GM12891 (cell line): ENCODE data around the gene ADAMTS4.

Source experiments
- POLR2A ChIP-seq: IDR thresholded peaks from 2 replicates; pipeline ENCODE4 v1.6.1; 2011; ENCODE audit warnings: low read depth, low read length, control low read depth
- POLR2AphosphoS5 ChIP-seq: IDR thresholded peaks from 2 replicates; pipeline ENCODE4 v1.6.1; 2011; ENCODE audit warnings: low read depth, low read length, control low read depth
- SPI1 ChIP-seq: IDR thresholded peaks from 2 replicates; pipeline ENCODE4 v1.6.1; 2011; ENCODE audit warnings: low read depth, low read length, control low read depth
- TAF1 ChIP-seq: IDR thresholded peaks from 2 replicates; pipeline ENCODE4 v1.6.1; 2011; ENCODE audit warnings: low read depth, low read length, control low read depth

GRCh38 chr1:161160671-161161145, 38.1 kb downstream of the ADAMTS4 start:
- no peak for TF ChIP-seq POLR2AphosphoS5
- TF ChIP-seq POLR2A = no peak
- TF ChIP-seq SPI1 = no peak
- TF ChIP-seq TAF1 = no peak
